Ishikawa (cell line): ENCODE data around the gene TMEM53.

Source experiments
- CEBPB ChIP-seq: IDR thresholded peaks from 2 replicates; pipeline ENCODE4 v1.6.1; 2012
- CREB1 ChIP-seq: IDR thresholded peaks from 2 replicates; pipeline ENCODE4 v1.6.1; 2012; ENCODE audit warnings: low read depth
- EGR1 ChIP-seq: IDR thresholded peaks from 2 replicates; pipeline ENCODE4 v1.6.1; 2012
- EP300 ChIP-seq: IDR thresholded peaks from 2 replicates; pipeline ENCODE4 v1.6.1; 2012; ENCODE audit warnings: borderline replicate concordance
- FOXM1 ChIP-seq: IDR thresholded peaks from 2 replicates; pipeline ENCODE4 v1.6.1; 2012; ENCODE audit warnings: low read depth, borderline replicate concordance
- MAX ChIP-seq: IDR thresholded peaks from 2 replicates; pipeline ENCODE4 v1.6.1; 2012
- NFIC ChIP-seq: IDR thresholded peaks from 2 replicates; pipeline ENCODE4 v1.6.1; 2012
- RAD21 ChIP-seq: IDR thresholded peaks from 2 replicates; pipeline ENCODE4 v1.6.1; 2012; ENCODE audit warnings: low read depth
- REST ChIP-seq: IDR thresholded peaks from 2 replicates; pipeline ENCODE4 v1.6.1; 2012; ENCODE audit warnings: low read depth, mild to moderate bottlenecking
- TAF1 ChIP-seq: IDR thresholded peaks from 2 replicates; pipeline ENCODE4 v1.6.1; 2012; ENCODE audit warnings: low read depth, mild to moderate bottlenecking
- TCF12 ChIP-seq: IDR thresholded peaks from 2 replicates; pipeline ENCODE4 v1.6.1; 2012; ENCODE audit warnings: low read depth
- TEAD4 ChIP-seq: IDR thresholded peaks from 2 replicates; pipeline ENCODE4 v1.6.1; 2012
- USF1 ChIP-seq: IDR thresholded peaks from 2 replicates; pipeline ENCODE4 v1.6.1; 2012
- YY1 ChIP-seq: IDR thresholded peaks from 2 replicates; pipeline ENCODE4 v1.6.1; 2012; ENCODE audit warnings: low read depth
- ZBTB7A ChIP-seq: IDR thresholded peaks from 2 replicates; pipeline ENCODE4 v1.6.1; 2012; ENCODE audit warnings: low read depth

The TMEM53 gene

GRCh38 chr1:44674113-44675000 is at the start of gene TMEM53, which contains the start of gene ARMH1:
TMEM53 (minus strand) TSS chr1:44674481; CDS start chr1:44674391, 90 bp downstream.
ARMH1 (plus strand) TSS chr1:44674714; CDS start chr1:44689698, 14,984 bp downstream.
- no peak for TF ChIP-seq REST
- no peak for TF ChIP-seq TEAD4
- no peak for TF ChIP-seq CREB1
- no peak; the same call in 1 of the 2 replicates for TF ChIP-seq FOXM1
- peak; percentile 11; the same call in 1 of the 2 replicates for TF ChIP-seq YY1
- TF ChIP-seq TAF1, result peak; percentile 18; the same call in 1 of the 2 replicates
- peak; percentile 30; the same call in 1 of the 2 replicates for TF ChIP-seq EGR1
- peak; percentile 36; the same call in 1 of the 2 replicates for TF ChIP-seq MAX

DNA sequence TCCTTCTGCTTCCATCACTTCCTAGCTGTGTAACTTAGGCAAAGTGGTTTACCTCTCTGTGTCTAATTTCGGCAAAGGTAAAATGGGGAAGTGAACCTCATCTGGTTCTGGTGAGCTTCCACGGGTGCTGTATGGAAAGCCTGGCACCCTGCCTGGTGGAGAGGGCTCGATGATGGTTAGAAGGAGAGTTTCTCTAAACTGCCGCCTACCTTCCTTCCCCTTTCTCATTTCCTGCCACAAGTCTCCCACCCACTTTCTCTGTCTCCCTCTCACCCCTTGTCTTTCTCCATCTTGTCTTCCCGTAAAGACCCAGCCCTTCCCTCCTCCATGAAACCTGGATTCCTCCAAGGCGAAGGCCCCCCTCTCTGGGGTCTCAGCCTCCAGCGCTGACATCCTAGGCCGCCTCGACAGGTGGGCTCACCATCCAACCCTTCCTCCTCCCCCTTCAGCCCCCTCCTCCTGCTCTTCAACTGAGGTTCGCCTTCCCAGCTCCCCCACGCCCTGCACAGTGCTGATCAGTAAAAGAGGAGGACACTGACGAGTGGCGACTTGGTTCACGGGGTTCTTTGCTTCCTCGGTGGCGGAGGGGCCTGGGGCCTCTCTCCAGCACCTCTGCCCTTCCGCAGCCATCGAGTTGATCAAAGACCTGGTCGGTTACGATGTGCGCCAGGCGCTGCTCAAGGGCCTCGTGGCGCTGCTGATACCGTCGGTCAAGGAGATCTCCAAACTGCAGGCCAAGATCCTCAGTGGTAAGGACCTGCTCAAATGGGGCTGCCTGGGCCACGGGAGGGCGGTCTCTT is 49.4 kb upstream of the TMEM53 start:
- no peak for TF ChIP-seq EP300
- no peak for TF ChIP-seq EGR1
- no peak for TF ChIP-seq TAF1
- no peak for TF ChIP-seq YY1
- no peak for TF ChIP-seq TCF12
- no peak for TF ChIP-seq TEAD4
- no peak for TF ChIP-seq MAX

- no peak for TF ChIP-seq CREB1
- TF ChIP-seq TAF1, result no peak
- no peak for TF ChIP-seq CEBPB
- no peak for TF ChIP-seq MAX
- no peak for TF ChIP-seq EGR1
- no peak for TF ChIP-seq YY1
- no peak for TF ChIP-seq REST
- no peak for TF ChIP-seq USF1
- no peak for TF ChIP-seq TCF12
- TF ChIP-seq EP300, result no peak
- TF ChIP-seq FOXM1, result no peak
- no peak for TF ChIP-seq ZBTB7A
- TF ChIP-seq NFIC, result no peak
- no peak for TF ChIP-seq RAD21
- no peak for TF ChIP-seq TEAD4
These were observed 48.8 kb upstream of the TMEM53 start for GRCh38 chr1:44723064-44723463.

- TF ChIP-seq CEBPB (0 out of 2 replicates have a peak, but pooled peaks have one; percentile 29), USF1 (no peak), NFIC (peak; percentile 48), ZBTB7A (no peak), REST (no peak), TAF1 (no peak), EGR1 (0 out of 2 replicates have a peak, but pooled peaks have one; percentile 37), TEAD4 (peak; percentile 74; the same call in 1 of the 2 replicates), RAD21 (no peak), CREB1 (no peak), TCF12 (peak; percentile 90), FOXM1 (0 out of 2 replicates have a peak, but pooled peaks have one; percentile 48), YY1 (peak; percentile 68; the same call in 1 of the 2 replicates), MAX (peak; percentile 53; the same call in 1 of the 2 replicates), EP300 (peak; percentile 67; the same call in 1 of the 2 replicates)
These were observed 47.4 kb upstream of the TMEM53 start for GRCh38 chr1:44721485-44722361.
